T-helper 1 cell treated with Interleukin-12 subunit alpha and Interleukin-12 subunit beta and Interleukin-4 antibody, amounts not matched to agents 30 μg/mL and 1 μg/mL, for 36 hours (primary cell): ENCODE measurements around the gene C21orf58.

Experiments used
- H3K27ac Mint-ChIP-seq: one replicate; pipeline ENCODE4 v1.8.0; 2021; ENCODE audit warnings: mild to moderate bottlenecking, mixed read lengths
- H3K27me3 Mint-ChIP-seq: one replicate; pipeline ENCODE4 v1.8.0; 2021; ENCODE audit warnings: low read depth, mixed read lengths
- H3K36me3 Mint-ChIP-seq: one replicate; pipeline ENCODE4 v1.8.0; 2021; ENCODE audit warnings: low read depth, mixed read lengths
- H3K4me1 Mint-ChIP-seq: one replicate; pipeline ENCODE4 v1.8.0; 2021; ENCODE audit warnings: low read depth, mixed read lengths
- H3K4me3 Mint-ChIP-seq: one replicate; pipeline ENCODE4 v1.8.0; 2021; ENCODE audit warnings: mild to moderate bottlenecking, moderate library complexity, mixed read lengths
- H3K9me3 Mint-ChIP-seq: one replicate; pipeline ENCODE4 v1.8.0; 2021; ENCODE audit warnings: mixed read lengths

C21orf58 gene

DNA sequence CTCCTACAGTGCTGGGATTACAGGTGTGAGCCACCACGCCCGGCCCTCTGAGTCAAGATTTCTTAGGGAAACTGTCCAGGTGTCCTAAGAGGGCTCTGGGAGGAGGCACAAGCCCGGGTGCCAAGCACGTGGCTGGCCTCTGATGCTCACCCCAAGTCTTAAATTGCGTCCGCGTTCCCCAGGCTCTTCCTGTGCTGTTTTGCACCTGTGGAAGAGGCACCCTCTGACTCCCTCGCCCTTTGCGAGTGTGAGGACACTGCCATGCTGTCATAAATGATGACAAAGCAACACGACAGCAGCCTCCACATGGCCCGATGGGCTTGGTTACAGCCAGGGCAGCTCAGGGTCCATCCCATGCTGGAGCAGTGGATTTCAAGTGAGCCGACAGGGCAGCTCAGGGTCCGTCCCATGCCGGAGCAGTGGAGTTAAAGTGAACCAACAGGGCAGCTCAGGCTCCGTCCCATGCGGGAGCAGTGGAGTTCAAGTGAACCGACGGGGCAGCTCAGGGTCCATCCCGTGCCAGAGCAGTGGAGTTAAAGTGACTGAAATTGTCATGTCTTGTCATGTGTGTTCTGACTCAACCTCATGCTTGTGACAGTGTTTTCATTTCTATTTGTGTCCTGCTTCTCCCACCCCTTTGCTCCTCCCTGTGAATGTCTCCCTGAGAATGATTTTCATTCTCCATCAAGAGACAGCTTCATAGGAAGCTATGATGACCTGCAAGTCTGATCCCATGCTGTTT lies 34.2 kb upstream of the C21orf58 start:
- Mint-ChIP-seq H3K4me3 (no peak overlapping the region), H3K27ac (no peak overlapping the region), H3K4me1 (peaks cover 1% of the 10 kb centered on the region), H3K36me3 (peaks cover 22% of the 10 kb centered on the region), H3K27me3 (no peaks in the 10 kb centered on the region), H3K9me3 (no peaks in the 10 kb centered on the region)

DNA sequence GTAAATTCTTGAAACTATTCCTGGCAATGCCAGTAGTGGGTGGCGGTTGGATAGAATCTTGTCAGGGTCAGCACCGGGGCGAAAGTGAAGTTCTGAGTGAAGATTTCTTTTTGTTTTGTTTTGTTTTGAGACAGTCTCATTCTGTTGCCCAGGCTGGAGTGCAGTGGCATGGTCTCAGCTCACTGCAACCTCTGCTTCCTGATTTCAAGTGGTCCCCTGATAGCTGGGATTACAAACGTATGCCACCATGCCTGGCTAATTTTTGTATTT lies 33.6 kb upstream of the C21orf58 start:
- Mint-ChIP-seq H3K4me1 (peaks cover 1% of the 10 kb centered on the region), H3K36me3 (peaks cover 22% of the 10 kb centered on the region), H3K4me3 (no peak overlapping the region), H3K27me3 (no peaks in the 10 kb centered on the region), H3K27ac (no peak overlapping the region), H3K9me3 (no peaks in the 10 kb centered on the region)

DNA sequence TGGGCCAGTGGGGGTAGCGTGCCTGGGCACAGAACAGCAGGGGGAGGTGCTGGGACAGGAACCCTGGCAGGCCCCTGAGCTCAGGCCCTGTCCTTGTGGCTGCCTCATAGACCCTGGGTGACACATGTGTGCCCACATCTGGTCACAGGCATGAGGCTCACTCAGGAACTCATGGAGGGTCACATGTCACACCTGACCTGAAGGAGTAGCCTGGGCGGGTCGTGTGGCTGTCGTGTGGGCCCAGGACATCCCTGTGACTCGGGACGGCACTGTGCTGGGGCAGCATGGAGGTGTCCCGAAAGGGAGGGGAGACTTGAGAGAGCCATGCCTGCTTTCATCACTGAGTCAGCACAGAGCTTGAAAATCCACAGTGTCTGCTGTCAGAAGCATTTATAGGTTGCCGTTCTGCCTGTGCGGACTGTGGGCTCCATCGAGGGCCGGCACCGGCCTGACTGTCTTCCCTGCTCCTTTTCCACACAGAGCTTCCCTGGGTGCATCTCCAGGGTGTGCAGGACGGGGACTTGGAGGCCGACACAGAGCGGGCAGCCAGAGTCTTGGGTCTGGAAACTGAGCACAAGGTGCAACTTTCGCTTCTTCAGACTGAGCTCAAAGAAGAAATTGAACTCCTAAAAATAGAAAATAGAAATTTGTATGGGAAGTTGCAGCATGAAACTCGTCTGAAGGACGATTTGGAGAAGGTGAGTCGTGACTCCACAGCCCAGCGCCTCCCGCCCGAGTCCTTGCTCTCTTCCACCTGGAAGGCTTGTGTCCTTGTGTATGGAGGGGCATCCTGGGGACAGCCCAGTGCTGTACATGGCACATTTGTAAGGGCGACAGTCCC lies 33.0 kb upstream of the C21orf58 start:
- Mint-ChIP-seq H3K36me3 (peaks cover 19% of the 10 kb centered on the region), H3K4me3 (no peak overlapping the region), H3K27ac (no peak overlapping the region)

DNA sequence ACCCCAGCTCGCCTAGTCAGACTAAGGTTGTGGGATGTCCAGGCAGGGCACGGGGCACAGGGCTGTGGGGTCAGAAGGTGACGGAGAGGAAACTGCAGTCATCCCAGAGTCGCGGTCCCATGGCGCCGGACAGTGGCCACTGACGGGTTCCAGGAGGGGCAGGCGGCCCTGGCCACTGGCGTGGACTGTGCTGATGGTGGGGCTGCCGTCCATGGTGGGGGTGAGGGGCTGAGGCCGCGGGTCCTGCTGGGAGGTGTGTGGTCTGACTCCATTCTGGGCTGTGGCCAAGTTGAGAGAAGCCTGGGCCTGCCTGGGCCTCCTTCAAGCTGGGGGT lies 32.3 kb upstream of the C21orf58 start:
- Mint-ChIP-seq H3K4me1 (peaks cover 1% of the 10 kb centered on the region), H3K27ac (no peak overlapping the region), H3K4me3 (no peak overlapping the region), H3K36me3 (peaks cover 22% of the 10 kb centered on the region), H3K9me3 (no peaks in the 10 kb centered on the region), H3K27me3 (no peaks in the 10 kb centered on the region)

More for the DNA sequence above, 33.0 kb upstream of the C21orf58 start:
- Mint-ChIP-seq H3K4me1 (peaks cover 1% of the 10 kb centered on the region), H3K9me3 (no peaks in the 10 kb centered on the region), H3K27me3 (no peaks in the 10 kb centered on the region)

DNA sequence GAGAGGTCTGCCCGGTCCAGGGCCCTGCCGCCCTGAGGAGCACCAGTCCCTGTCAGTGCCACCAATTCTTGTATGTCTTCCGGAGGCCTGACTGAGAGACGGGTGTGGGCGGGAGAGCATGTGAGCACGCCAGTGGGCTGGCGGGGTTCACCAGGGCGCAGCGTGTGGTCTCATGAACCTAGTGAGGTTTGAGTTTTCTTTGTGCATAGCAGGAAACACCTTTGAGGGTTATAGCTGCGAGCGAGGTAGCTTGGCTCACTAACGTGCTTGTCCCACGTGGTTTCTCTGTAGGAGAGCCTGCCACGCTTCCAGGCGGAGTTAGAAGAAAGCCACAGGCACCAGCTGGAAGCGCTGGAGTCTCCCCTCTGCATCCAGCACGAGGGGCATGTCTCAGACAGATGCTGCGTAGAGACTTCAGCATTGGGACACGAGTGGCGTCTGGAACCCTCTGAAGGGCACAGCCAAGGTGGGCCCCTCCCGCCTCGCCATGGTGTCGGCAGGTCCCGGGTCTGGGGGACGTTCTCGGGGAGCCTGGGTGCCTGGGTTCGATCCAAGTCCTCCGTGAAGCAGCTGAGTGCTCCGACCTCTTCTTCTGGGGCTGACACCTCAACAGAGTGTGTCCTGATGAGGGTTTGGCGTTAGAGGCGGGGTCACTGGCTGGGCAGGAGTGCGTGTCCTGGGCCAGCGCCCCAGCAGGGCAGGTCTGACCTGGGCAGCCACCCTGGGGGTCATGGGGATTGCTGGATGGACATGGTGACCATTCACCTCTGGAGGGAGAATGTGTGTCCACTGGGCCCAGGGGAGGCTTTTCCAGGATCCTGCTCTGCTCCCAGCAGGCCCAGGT lies 31.7 kb upstream of the C21orf58 start:
- H3K36me3 Mint-ChIP-seq: peaks cover 19% of the 10 kb centered on the region

DNA sequence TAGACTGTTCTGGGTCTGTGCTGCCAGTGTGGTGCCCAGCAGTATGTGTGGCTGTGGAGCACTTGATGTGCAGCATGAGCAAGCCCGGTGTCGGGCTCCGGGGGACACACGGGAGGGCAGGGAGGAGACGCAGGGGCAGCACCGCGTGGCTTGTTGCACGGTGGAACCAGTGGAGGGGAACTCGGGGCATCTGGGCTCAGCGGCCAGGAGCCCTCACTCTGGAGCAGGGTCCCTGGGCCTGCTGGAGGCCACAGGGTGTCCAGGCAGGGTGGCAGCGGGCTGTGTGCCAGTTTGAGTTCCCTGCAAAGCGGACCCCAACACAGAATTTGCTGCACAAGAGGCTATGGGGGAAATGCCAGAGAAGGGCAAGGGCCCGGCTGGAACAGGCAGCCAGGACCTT lies 30.8 kb upstream of the C21orf58 start:
- H3K27ac Mint-ChIP-seq: no peak overlapping the region

More for the DNA sequence above, 31.7 kb upstream of the C21orf58 start:
- H3K4me1 Mint-ChIP-seq: no peaks in the 10 kb centered on the region
- no peaks in the 10 kb centered on the region for H3K27me3 Mint-ChIP-seq
- no peak overlapping the region for H3K4me3 Mint-ChIP-seq
- no peaks in the 10 kb centered on the region for H3K9me3 Mint-ChIP-seq
- no peak overlapping the region for H3K27ac Mint-ChIP-seq

DNA sequence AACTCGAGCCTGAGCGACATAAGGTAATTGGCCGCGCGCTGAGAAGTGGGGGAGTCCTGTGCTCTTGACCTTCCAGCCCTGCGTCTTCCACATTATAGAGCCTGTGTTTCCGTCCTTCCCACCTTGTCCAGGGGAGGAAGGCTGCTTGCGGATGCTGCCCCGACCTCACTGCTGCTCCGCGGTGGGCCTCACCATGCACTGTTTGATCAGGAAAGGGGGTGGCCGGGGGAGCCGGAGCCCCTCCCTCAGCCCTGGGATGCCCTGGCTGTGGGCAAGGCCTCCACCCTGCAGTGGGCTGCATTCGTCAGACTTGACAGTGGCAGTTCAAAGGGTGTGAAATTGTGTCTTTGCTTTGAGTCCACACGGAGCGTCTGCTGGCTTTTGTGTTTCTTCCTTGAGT lies 30.4 kb upstream of the C21orf58 start:
- no peak overlapping the region for H3K27ac Mint-ChIP-seq
- no peaks in the 10 kb centered on the region for H3K27me3 Mint-ChIP-seq
- no peak overlapping the region for H3K4me3 Mint-ChIP-seq
- no peaks in the 10 kb centered on the region for H3K9me3 Mint-ChIP-seq
- H3K4me1 Mint-ChIP-seq: no peaks in the 10 kb centered on the region
- H3K36me3 Mint-ChIP-seq: peaks cover 28% of the 10 kb centered on the region

More for the DNA sequence above, 30.8 kb upstream of the C21orf58 start:
- Mint-ChIP-seq H3K9me3 (no peaks in the 10 kb centered on the region), H3K27me3 (no peaks in the 10 kb centered on the region), H3K4me1 (no peaks in the 10 kb centered on the region), H3K36me3 (peaks cover 24% of the 10 kb centered on the region), H3K4me3 (no peak overlapping the region)

DNA sequence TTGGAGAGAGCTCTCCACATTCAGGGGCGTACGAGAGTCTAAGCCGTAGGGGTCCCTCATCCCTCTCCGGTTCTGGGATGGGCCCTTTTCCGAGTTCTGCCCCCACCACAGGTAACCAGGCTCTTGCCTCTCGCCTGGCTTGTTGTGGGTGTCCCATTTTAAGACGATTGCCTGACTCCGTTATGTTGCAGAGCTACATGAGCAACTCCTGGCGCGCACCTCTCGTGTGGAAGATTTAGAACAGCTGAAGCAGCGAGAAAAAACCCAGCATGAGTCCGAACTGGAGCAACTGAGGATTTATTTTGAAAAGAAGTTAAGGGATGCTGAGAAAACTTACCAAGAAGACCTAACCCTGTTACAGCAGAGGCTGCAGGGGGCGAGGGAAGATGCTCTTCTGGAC lies 29.2 kb upstream of the C21orf58 start:
- Mint-ChIP-seq H3K4me1 (no peaks in the 10 kb centered on the region), H3K9me3 (no peaks in the 10 kb centered on the region), H3K4me3 (no peak overlapping the region), H3K27me3 (no peaks in the 10 kb centered on the region), H3K27ac (no peak overlapping the region), H3K36me3 (peaks cover 36% of the 10 kb centered on the region)

DNA sequence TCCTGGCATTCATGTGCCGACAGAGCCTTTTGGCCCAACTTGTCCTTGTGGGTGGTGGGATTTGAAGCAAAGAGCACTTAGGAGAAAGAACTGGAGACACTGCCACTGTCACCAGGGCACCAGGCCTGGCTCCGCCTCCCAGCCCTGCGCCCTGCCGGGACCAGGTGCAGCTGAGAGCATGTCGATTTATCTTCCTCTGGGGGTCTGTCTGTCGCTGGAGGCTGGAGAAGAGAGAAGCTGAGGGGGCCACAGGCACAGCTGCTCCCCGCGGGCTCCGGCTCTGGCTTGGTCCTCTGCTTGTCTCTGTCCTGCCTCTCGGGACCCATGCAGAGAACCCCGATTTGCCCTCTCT lies 28.5 kb upstream of the C21orf58 start:
- no peak overlapping the region for H3K27ac Mint-ChIP-seq
- H3K4me3 Mint-ChIP-seq: no peak overlapping the region
- no peaks in the 10 kb centered on the region for H3K9me3 Mint-ChIP-seq
- no peaks in the 10 kb centered on the region for H3K4me1 Mint-ChIP-seq
- H3K27me3 Mint-ChIP-seq: no peaks in the 10 kb centered on the region
- peaks cover 39% of the 10 kb centered on the region for H3K36me3 Mint-ChIP-seq

DNA sequence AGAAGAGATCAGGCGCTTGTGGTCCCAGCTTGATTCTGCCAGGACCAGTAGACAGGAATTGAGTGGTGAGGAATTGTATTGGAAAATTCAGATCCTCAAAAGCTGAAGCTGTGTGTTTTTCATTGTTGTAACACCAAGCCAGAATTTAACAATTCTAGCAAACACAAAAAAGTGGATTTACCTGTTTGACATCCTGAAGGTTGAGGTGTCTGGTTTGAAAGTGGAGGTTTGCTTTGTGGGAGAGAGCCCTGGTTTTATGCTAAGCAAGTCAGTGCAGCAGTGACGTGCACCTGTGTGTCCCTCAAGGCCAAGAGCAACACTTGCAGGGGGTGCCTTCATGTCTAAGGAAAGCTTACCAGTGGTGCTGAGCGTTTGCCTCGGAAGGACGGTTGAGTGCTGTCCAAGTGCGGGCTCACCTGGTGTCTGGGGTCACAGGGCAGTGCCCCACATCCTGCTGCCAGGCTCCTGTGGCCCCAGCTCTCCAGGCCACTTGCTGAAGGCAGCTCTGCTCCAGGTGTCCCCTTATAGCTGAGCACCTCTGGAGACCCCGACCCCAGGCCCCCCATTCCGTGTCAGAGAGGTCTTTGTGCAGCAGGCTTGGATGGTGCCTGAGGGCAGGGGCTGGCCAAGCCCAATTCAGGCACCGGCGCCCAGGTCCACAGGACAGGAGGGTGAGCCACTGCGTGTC lies 27.9 kb upstream of the C21orf58 start:
- Mint-ChIP-seq H3K27me3 (no peaks in the 10 kb centered on the region), H3K27ac (no peak overlapping the region), H3K9me3 (no peaks in the 10 kb centered on the region)

DNA sequence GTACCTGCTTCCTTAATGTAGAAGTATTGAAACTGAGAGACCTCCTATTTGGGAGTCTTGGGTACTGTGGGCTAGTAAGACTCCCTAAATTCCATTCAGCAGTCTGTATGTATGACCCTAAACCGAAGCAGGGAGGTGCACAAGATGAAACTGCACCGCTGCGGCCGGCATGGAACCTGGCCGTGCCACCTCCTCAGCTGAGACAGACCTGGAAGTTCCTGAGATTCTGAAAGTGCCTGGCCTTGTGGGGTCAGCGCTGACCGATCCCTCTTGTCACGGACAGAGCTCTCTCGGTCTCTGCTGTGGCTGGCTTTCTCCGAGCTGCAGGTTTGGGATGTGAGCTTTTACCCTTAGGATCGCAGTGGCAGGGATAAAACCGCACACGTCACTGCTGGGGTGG lies 27.3 kb upstream of the C21orf58 start:
- Mint-ChIP-seq H3K9me3 (no peaks in the 10 kb centered on the region), H3K27ac (no peak overlapping the region), H3K4me1 (no peaks in the 10 kb centered on the region), H3K4me3 (no peak overlapping the region), H3K27me3 (no peaks in the 10 kb centered on the region), H3K36me3 (peaks cover 36% of the 10 kb centered on the region)

More for the DNA sequence above, 27.9 kb upstream of the C21orf58 start:
- Mint-ChIP-seq H3K4me1 (no peaks in the 10 kb centered on the region), H3K36me3 (peaks cover 36% of the 10 kb centered on the region), H3K4me3 (no peak overlapping the region)

DNA sequence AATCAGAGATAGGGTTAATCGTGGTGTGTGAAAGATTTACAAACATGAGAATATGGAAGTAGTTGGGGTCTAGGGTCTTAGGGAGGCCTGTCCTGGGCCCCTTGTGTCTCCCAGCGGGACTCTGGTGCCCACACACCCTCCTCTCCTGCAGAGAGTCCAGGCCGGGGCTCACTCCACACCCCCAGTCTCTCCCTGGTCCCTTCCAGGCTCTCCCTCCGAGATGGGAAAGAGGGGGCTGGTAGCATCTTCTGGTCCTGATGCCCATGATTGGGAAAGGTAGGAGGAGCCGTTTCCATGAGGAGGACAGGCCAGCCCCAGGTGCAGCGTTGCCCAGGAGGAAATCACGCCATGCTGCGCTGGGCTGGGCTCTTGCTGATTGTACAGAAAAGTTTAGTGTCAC lies 26.9 kb upstream of the C21orf58 start:
- Mint-ChIP-seq H3K36me3 (peaks cover 39% of the 10 kb centered on the region), H3K4me1 (no peaks in the 10 kb centered on the region), H3K9me3 (no peaks in the 10 kb centered on the region), H3K27ac (no peak overlapping the region), H3K4me3 (no peak overlapping the region), H3K27me3 (no peaks in the 10 kb centered on the region)

DNA sequence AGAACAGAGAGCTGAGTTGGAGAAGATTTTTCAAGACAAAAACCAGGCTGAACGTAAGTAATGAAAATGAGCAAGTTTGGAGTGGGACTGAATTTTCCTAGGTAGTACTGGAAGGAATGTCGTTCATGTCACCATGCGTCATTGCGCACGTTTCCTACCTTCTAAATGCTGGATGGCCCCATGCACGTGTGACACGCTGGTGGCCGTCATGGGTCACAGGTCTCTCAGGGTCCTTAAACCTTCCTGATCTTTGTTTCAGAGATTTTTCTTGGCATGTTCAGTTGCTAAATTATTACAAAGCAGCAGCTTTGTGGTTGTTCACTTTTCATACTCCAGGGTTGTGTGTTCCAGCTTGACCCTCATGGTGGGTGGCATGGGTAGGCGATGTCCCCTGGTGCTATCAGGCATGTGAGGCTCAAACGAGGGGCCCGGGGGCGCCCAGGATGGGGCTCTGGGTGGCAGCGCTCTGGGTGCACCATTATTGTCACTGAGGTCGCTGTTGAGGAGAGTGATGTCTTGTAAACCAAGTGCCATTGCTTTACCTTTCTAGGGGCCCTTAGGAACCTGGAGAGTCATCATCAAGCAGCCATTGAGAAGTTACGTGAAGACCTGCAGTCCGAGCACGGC lies 25.6 kb upstream of the C21orf58 start:
- no peak overlapping the region for H3K4me3 Mint-ChIP-seq
- peaks cover 40% of the 10 kb centered on the region for H3K36me3 Mint-ChIP-seq
- no peak overlapping the region for H3K27ac Mint-ChIP-seq
- H3K27me3 Mint-ChIP-seq: no peaks in the 10 kb centered on the region
- no peaks in the 10 kb centered on the region for H3K9me3 Mint-ChIP-seq
- no peaks in the 10 kb centered on the region for H3K4me1 Mint-ChIP-seq

DNA sequence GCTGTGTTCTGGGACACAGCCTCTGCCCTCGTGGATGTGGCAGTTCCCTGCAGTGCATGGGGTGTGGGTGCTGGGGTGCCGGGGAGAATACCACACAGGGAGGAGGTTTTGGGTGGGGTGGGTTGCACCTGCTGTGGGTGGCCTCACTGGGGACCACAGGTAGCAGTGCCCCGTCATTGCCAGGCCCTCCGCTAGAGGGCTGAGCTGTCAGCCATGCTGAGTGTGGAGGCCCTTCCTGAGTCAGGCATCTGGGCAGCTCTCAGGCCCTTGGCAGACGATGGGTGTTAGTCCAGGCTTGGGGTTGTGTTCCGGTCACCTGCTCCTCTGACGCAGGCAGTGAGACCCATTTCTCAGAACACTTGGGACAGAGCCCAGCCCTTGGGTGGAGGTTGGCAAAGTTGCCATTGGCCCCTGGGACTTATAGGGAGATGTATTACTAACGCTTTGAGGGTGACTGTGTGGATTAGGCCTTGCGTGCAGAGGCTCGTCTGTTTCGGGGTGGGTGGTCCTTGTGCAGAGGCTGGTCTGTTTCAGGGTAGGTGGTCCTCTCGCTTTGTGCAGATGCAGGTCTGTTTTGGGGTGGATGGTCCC lies 24.2 kb upstream of the C21orf58 start:
- H3K36me3 Mint-ChIP-seq: peaks cover 37% of the 10 kb centered on the region
- H3K27ac Mint-ChIP-seq: no peak overlapping the region
- H3K27me3 Mint-ChIP-seq: no peaks in the 10 kb centered on the region

More for the DNA sequence above, 24.2 kb upstream of the C21orf58 start:
- H3K4me1 Mint-ChIP-seq: no peaks in the 10 kb centered on the region
- H3K9me3 Mint-ChIP-seq: no peaks in the 10 kb centered on the region
- H3K4me3 Mint-ChIP-seq: no peak overlapping the region
